Stimulated activated CD8-positive, alpha-beta memory T cell treated with anti-CD3 and anti-CD28 coated beads, Interleukin-12 subunit alpha, Interleukin-12 subunit beta, amount 100 ng/mL, for 1 hour (primary cell): Measurements from ENCODE around the gene EFHC1.
A peak's percentile ranks its signal among the peaks of the same experiment; 100 is the strongest.
"Not testable (repeated sequence)": the region's sequence is repeated elsewhere in the genome, so short reads cannot be mapped to it uniquely, and the experiment has no call there.

Experiments
- DNase-seq: peaks from one replicate; pipeline ENCODE4 v3.0.0-alpha.2; 2020; ENCODE audit warnings: low read depth

EFHC1 gene, protein sequence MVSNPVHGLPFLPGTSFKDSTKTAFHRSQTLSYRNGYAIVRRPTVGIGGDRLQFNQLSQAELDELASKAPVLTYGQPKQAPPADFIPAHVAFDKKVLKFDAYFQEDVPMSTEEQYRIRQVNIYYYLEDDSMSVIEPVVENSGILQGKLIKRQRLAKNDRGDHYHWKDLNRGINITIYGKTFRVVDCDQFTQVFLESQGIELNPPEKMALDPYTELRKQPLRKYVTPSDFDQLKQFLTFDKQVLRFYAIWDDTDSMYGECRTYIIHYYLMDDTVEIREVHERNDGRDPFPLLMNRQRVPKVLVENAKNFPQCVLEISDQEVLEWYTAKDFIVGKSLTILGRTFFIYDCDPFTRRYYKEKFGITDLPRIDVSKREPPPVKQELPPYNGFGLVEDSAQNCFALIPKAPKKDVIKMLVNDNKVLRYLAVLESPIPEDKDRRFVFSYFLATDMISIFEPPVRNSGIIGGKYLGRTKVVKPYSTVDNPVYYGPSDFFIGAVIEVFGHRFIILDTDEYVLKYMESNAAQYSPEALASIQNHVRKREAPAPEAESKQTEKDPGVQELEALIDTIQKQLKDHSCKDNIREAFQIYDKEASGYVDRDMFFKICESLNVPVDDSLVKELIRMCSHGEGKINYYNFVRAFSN

DNA sequence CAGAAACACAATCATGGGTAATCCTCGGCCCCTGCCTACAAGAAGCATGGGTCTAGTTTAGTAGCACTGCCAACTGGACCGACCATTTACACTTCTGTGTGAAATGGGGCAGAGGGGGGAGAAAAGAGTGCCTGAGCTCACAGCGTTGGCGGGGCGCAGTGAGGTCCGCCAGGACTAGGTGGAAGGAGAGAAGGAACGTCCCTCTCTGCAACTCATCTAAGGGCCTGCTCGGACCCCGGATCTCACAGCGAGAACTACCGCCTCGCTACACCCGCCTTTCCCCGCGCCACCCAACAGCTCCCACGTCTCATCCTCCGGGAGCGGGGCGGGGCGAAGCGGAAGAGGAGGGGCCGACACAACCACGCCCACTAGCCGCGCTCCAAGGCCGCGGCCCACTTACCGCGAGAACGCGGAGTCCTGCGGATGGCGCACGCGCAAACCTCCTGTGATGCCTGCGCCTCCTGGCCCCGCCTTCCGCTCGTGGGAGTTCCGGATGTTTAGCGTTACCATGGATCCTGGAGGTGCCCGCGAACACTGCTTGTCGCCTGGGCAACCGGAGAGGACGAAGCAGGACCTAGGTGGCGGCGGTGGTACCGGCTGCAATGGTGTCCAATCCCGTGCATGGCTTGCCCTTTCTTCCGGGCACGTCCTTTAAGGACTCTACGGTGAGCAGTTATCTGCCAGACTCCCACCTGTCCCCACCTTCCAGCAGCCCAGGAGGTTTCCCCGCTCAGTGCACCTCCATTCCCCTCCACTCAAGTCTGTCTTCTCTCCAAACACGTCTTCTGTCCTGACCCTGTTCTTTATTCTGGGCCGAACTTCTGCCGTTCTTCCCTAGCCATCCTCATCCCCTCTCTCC lies at the start of gene EFHC1:
EFHC1 (plus strand) TSS at position 534 of the 859 bp plus-strand sequence; CDS start at position 603, 69 bp downstream.
- peak; percentile 98 for DNase-seq

DNA sequence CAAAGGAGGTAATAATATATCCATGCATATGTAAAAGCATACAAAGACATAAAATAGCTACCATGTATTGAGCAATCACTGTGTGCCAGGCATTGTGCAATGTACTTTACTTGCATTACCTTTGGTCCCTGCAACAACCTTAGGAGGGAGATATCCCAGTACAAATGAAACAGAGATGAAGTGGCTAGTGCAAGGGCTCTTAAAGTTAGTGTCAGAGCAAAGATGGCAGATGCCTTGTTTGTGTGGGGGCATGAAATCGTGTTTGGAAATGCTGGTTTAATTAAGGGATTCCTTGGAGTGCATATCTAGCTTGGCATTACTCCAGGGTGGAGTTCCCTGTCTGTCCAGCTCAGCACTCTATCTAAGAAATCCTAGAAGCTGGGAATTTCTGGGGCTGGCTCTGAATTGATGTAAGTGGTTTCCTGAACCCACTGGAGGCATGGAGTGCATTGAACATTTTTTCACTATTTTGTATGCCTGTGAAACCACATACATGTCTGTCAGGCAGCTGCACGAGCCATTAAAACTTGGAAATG lies 48.4 kb upstream of the EFHC1 start:
- no peak for DNase-seq

DNA sequence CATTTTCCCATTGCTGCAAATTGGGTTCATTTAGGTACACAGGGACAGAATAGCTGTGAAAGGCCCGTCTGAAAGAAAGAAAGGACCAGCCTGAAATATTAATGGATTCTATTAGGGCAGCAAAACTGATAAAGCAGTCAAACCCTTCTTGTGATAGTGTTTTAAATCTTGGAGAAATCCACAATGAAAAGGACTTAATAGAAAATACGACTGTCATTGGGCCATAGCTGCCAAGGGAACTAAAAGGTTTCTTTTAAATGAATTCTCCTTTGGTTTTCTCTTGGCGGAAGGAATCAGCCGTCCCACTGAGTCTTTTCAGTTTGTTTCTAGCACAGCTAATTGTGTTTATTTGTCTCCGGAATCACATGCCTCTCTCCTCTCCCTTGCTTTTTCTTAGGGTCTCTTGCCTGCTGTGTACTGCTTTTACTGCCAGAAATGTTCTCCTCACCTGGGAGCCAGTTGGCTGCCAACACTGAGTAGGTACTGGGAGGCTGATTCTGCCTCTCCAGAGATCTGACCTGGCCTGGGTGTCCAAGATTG lies 46.9 kb upstream of the EFHC1 start:
- no peak for DNase-seq

DNA sequence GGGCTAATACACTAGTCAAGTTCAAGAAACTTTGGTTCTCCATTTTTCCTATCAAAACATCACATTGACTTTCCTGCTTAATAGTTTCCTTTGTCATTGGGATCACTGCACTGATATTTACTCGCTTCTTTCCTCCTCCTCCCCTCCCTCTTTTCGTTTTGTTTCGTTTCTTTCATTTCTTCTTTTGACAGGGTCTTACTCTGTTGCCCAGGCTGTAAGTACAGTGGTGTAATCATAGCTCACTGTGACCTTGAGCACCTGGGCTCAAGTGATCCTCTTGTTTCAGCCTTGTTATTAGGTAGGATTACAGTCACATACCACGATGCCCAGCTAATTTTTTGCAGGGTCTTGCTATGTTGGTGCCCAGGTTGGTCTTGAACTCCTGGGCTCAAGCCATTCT lies 45.9 kb upstream of the EFHC1 start:
- DNase-seq = no peak

DNA sequence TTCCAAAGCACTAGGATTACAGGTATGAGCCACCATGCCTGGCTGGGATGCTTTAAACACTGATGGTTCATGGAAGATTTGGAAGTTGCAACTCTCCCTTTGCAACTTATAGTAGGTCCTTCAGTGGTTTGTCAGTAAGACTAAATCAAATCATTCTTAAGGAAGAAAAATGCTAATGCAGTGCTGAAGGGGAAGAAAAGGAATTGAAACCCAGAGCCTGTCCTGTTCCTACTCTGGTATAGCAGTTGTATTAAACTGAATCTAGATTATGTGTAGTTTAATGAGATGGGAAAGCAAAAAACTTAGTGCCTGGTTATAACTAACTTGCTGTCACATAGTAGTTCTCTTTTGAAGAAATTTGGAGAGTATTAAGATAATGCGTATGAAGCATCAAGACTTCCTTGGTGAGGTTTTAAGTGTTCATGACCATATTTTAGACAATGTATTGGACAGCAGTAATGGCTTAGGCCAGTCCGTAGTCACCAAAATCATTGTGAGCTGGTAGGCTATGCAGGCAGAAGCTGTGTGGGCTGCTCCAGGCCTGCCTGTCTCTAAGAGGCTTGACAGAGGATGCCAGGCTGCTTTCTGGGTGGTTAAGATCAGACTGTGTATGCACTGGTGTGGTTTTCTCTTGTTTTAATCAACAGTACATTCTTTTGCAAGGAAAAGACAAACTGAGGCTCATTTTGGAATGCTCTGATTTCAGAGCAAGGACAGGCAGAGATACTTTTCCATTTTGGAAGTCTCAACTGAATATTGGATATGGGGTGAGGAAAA lies 44.2 kb upstream of the EFHC1 start:
- DNase-seq = no peak

DNA sequence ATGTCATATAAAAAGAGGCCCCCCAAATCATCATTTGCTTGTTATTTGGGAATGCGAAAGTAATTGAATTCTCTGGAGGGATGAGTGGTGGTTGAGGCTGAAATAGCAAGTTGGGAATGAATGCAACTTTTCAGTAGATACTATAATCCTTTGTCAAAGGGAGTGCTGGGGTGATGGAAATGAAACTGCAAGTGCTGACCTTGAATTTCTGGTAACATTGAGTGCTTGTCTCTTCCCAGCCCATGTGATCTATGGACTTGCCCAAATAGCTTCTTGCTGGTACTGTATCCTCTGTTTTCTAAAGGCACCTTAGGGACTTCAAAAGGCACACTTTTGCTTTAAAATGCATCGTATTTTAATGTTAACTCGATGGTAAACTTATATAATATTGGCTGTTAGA lies 43.4 kb upstream of the EFHC1 start:
- DNase-seq = no peak

DNA sequence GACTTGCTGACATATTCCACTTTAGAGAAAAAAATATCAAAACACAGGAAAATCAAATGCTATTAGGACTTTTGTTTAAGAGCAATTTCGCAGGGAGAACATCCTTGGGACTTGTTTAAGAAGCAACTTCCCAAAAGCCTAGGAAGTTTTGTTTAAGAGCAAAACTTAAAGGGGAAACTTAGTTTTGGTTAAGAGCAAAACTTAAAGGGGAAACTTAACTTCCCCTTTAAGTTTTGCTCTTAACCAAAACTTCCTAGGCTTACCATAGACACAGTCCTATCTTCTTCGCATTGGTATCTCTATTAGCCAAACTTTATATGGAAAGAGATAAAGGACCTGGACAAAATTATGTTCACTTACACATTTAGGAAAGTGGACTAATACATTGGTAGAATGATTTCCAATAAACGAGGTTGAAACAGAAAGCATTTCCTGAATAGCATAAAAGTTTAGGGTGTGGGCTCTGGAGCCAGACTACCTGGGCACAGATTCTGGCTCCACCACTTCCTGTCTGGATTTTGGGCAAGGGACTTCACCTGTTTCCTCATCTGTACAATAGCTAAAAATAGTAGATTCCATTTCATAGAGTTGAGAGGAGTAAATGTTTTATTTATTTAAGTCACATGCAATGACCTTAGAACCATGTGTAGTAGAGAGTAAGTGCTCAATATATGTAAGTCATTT lies 42.5 kb upstream of the EFHC1 start:
- no peak for DNase-seq

DNA sequence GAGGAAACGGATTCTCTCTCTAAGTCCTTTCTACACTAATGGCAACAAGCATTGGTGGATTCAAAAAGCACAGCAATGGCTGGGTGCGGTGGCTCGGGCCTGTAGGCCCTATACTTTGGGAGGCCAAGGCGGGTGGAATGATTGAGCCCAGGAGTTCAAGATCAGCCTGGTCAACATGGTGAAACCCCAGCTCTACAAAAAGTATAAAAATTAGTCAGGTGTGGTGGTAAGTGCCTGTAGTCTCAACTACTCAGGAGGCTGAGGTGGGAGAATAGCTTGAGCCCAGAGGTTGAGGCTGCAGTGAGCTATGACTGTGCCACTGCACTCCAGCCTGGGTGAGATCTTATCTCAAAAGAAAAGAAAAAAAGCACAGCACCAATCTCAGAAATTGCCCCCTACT lies 38.9 kb upstream of the EFHC1 start:
- DNase-seq = no peak

DNA sequence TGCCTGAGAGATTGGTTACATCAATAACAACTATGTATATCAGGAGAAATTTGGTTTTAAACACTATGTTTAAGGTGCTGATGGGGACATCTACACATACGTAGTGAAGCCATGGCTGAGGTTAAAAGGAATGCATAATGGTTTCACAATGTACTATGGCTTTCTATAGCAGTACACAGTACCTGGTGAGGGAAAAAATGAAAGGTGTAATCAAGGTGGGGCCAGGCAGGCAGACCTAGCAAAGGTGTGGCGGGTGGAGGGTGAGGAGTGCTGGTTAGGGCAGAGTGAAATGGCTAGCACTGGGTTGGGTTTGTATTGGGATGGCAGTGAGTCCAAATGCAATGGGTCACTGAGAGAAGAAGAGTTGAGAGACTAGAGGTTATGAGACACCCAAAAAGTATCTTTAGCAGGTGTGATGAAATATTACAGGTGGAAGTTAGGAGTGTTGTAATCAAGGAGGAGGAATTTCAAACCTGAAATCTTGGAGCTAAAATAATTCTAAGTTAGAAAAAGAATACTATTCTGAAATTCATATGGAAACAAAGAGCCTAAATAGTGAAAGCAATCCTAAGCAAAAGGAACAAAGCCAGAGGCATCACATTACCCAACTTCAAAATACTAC lies 35.9 kb upstream of the EFHC1 start:
- DNase-seq = no peak

DNA sequence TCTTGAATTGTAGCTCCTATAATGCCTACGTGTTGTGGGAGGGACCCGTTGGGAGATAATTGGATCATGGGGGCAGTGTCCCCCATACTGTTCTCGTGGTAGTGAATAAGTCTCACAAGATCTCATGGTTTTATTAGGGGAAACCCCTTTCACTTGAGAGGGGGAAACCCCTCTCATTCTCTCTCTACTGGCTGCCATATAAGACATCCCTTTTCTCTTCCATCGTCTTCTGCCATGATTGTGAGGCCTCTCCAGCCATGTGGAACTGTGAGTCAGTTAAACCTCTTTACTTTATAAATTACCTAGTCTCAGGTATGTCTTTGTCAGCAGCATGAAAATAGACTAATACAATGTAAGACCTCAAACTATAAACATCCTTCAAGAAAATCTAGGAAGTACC lies 35.1 kb upstream of the EFHC1 start:
- no peak for DNase-seq

DNA sequence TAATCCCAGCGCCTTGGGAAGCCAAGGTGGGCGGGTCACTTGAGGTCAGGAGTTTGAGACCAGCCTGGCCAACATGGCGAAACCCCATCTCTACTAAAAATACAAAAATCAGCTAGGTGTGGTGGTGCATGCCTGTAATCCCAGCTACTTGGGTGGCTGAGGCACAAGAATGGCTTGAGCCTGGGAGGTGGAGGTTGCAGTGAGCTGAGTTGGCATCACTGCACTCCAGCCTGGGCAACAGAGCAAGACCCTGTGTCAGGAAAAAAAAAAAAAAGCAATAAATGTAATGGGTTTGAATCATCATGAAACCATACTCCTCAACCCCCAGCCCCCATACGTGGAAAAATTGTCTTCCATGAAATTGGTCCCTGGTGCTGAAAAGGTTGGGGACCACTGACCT lies 32.0 kb upstream of the EFHC1 start:
- DNase-seq = not testable (repeated sequence)

DNA sequence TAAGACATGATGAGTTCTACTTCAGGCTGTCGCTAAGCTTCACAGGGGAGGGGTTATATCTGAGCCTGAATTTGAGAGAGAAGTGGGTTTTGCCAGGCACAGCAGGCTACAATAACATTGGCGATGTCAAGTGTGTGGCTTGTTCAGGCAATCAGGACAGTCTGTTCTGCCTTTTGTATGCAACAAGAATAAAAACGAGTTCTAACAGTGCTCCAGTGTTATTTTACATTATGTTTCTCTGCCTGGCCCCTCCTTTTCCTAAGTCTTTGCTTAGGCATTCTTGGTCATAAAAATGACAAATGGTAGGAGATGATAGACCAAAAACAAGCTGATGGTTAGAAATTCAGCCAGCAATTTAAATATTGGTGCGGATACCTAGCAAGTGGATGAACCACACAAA lies 31.4 kb upstream of the EFHC1 start:
- no peak for DNase-seq

DNA sequence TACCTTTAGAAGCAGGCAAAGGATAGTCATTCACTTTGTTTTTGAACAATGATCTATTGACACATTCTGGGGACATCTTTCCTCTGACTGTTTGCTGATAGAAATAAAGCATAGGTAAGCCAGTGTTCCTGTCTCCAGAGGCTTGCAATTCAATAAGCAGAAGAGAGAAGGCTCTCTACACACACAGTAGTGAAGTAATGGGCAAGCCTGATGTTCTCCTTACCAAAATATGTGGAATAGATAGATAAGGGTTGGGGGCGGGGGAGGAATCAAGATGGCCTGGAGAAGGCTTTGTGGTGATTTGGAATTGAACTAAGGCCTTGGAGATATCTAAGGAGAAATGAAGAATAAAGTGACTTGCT lies 30.9 kb upstream of the EFHC1 start:
- no peak for DNase-seq

DNA sequence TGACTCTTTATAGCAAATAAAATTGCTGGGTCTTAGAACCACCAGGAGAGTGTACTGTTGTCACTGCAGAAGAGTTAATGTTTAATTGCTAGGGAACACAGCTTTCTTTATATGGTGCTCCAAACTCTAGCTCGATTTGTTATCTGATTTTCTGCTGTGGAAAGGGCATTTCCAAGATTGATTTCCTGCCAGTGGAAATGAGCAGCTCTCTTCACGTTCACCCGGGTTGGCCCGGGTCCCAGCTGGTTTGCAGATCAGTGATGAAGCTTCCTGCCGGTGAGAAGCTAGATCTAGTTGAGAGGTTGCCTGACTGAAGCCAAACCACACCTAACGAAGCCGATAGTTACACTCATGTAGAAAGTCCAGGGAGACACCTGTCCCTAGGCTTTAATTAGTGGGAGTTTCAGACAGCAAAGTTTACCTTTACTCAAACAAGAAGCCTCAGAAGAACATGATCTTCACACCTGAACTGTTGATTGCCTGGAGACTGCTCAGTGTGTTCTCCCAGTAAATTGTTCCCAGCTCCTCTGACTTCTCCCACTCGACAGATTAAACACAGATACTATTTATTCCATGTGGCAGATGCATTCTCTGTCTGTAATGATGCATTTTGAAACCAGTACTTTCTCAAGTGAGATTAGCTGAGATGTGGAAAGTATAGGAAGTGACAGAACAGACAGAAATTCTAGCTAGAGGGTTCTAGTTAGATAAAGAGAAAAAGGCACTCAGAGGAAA lies 30.3 kb upstream of the EFHC1 start:
- peak; percentile 16 for DNase-seq

DNA sequence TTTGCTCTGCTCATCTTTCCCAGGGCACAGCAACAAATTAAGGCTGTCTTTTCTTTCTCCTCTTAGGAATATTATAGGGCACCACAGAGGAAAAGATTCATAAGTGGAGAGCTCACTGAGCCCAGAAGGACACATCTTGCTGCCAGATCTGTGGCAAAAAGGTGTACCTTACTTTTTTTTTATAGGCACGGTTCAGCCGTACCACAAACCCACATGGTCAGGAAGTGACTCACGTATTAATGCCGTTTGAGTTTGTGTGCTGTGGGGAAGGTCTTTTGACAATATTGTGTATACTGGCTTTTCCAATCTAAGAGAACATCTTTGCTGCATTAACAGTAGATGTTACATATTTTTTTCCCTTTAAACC lies 29.8 kb upstream of the EFHC1 start:
- DNase-seq = peak; percentile 45

DNA sequence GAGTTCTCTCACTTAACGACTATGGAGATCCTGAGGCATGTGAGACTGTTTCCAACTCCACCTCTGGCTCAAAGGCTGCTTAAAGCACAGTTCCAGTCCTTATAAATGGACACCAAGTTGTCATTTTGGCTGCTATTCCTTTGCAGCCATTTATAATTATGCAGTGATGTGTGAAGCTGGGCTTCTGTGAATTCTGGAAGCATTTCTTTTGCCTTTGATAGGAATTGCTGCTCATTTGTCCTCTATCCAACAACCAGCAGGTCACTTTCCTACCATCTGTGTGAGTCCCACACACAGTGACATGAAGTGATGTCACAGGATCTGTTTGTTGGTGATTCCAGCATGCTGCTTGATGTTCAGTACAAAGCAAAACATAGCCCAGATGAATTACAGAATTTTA lies 28.5 kb upstream of the EFHC1 start:
- no peak for DNase-seq

DNA sequence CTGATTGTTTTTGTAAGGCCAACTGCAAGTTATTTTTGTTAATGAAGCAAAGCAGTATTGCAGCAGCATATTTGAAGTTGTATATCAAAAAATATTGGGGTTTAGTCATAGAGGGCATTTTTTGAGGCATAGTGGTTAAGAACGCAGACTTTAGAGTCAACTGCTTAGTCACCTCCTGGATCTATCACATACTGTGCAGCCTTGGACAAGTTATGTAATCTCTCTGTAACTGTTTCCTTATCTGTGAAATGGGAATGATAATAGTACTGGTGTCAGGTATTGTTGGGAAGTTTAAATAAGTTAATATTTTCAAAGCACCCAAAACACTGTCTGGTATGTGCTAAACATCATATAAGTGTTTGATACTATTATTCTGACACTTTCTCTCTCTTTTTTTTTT lies 27.2 kb upstream of the EFHC1 start:
- DNase-seq = no peak

DNA sequence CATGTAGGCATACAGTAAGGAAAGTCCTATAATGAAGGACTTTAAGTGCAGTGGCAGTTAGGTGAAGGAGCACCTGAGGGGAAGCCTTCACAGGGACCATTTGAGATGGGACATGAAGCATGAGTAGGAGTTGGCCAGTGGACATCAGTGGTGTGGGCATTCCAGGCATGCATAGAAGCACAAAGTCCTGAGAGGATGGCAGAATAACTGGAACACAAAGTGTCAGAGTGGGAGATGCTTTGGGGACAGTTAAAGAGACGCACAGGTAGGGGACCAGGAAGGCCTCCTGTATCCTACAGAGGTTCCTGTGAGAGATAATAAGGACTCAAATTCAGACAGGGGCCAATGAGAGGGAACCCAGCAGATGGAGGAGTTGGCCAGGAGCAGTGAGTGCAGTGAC lies 26.4 kb upstream of the EFHC1 start:
- DNase-seq = no peak

DNA sequence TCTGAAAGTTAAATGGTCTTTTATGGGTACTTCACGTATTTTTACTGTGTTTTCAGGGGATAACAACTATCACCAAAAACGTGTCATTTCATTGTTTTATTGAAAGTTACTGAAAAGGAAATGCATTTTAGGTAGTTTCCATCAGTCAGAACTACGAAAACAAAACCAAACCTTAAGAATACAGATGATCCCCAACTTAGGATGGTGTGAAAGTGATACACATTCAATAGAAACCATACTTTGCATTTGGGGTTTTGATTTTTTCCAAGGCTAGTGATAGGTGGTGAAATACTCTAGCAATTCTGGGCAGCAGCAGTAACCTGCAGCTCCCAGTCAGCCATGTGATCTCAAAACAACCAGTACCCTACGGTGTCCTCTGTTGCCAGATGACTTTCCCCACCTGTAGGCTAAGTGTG lies 25.9 kb upstream of the EFHC1 start:
- no peak for DNase-seq

DNA sequence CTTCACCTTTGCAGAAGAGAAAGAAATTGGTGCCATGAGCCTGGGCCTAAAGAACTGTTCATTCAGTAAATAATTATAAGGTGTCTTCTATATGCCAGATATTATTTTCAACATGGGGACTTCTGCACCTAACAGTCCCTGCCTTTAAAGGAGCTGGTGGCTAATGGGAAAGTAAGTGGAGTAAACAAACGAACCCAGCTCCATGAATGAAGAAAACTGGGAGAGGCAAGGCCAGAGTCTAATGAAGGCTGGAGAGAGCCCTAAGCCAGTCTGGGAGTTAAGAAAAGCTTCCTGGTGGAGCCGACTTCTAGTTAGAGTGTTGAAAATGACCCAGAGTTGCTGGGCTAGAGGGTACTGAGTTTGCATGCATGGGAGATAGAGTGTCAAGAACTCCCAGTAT lies 24.2 kb upstream of the EFHC1 start:
- DNase-seq = no peak
